ENCODE results near the gene CTDNEP1.

GRCh38 chr17:7196651-7197401 is 54.7 kb downstream of the CTDNEP1 start:
- no peak for TF ChIP-seq POLR2A (IDR thresholded peaks at IDR 0.05; ENCODE audit: low read depth, low read length)
- no peak for TF ChIP-seq JUN (IDR thresholded peaks at IDR 0.05; ENCODE audit: borderline replicate concordance, insufficient read depth, insufficient read length, low read depth)
- TF ChIP-seq MAX (IDR thresholded peaks at IDR 0.05; ENCODE audit: insufficient read depth, insufficient read length), result no peak
- no peak for TF ChIP-seq CTCF (IDR thresholded peaks at IDR 0.05; ENCODE audit: extremely low read depth in 1 of 2, insufficient read depth in 1 of 2, low read depth in 1 of 2, low read length in 2 of 2)
- TF ChIP-seq EZH2 (IDR thresholded peaks at IDR 0.05; ENCODE audit: borderline replicate concordance, low read depth, low read length, severe bottlenecking), result no peak

All from endothelial cell of umbilical vein (primary cell).